HL-60 (cell line): Measurements from ENCODE around the gene C1orf141.

Experiments used
- POLR2AphosphoS5 ChIP-seq: IDR thresholded peaks from 2 replicates; pipeline ENCODE4 v1.6.1; 2012; ENCODE audit warnings: low read depth
- TF ChIP-seq, protein P1 (sequence below): IDR thresholded peaks from one replicate; pipeline ENCODE4 v1.5.1; 2011; ENCODE audit warnings: low read length, control low read depth, inconsistent platforms; ENCODE audit not compliant: insufficient read depth
- TF ChIP-seq, protein P2 (sequence below): IDR thresholded peaks from 2 replicates; pipeline ENCODE4 v1.6.1; 2012; ENCODE audit warnings: low read depth; ENCODE audit not compliant: insufficient replicate concordance

DNA sequence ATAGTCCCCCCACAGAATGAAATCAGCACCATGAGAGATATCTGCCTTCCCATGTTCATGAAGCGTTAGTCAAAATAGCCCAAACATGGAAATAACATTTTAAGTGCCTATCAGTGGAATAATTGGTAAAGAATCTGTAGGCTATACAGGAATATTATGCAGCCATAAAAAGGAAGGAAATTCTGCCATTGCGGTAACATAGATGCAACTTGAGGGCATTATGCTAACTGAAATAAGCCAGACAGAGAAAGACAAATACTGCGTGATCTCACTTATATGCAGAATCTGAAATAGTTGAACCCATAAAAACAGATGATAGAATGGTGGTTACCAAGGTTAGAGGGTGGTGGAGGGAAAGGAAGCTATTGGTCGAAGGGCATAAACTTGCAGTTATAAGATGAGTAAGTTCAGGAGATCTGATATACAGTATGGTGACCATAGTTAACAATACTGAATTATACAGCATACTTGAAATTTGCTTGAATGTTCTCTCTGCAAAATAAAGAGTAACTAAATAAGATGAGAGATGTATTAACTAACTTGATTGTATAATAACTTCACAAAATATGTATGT is 30.8 kb upstream of the C1orf141 start:
- TF ChIP-seq, protein P1, sequence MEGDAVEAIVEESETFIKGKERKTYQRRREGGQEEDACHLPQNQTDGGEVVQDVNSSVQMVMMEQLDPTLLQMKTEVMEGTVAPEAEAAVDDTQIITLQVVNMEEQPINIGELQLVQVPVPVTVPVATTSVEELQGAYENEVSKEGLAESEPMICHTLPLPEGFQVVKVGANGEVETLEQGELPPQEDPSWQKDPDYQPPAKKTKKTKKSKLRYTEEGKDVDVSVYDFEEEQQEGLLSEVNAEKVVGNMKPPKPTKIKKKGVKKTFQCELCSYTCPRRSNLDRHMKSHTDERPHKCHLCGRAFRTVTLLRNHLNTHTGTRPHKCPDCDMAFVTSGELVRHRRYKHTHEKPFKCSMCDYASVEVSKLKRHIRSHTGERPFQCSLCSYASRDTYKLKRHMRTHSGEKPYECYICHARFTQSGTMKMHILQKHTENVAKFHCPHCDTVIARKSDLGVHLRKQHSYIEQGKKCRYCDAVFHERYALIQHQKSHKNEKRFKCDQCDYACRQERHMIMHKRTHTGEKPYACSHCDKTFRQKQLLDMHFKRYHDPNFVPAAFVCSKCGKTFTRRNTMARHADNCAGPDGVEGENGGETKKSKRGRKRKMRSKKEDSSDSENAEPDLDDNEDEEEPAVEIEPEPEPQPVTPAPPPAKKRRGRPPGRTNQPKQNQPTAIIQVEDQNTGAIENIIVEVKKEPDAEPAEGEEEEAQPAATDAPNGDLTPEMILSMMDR = no peak
- TF ChIP-seq, protein P2, sequence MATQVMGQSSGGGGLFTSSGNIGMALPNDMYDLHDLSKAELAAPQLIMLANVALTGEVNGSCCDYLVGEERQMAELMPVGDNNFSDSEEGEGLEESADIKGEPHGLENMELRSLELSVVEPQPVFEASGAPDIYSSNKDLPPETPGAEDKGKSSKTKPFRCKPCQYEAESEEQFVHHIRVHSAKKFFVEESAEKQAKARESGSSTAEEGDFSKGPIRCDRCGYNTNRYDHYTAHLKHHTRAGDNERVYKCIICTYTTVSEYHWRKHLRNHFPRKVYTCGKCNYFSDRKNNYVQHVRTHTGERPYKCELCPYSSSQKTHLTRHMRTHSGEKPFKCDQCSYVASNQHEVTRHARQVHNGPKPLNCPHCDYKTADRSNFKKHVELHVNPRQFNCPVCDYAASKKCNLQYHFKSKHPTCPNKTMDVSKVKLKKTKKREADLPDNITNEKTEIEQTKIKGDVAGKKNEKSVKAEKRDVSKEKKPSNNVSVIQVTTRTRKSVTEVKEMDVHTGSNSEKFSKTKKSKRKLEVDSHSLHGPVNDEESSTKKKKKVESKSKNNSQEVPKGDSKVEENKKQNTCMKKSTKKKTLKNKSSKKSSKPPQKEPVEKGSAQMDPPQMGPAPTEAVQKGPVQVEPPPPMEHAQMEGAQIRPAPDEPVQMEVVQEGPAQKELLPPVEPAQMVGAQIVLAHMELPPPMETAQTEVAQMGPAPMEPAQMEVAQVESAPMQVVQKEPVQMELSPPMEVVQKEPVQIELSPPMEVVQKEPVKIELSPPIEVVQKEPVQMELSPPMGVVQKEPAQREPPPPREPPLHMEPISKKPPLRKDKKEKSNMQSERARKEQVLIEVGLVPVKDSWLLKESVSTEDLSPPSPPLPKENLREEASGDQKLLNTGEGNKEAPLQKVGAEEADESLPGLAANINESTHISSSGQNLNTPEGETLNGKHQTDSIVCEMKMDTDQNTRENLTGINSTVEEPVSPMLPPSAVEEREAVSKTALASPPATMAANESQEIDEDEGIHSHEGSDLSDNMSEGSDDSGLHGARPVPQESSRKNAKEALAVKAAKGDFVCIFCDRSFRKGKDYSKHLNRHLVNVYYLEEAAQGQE = no peak
- no peak for TF ChIP-seq POLR2AphosphoS5
